ENCODE results near the gene SKI. TPM values are rescaled to one million over a fixed set of nuclear protein-coding genes. Genes with fewer than 3 reads are reported as not detected.
"Not testable (repeated sequence)": the region's sequence is repeated elsewhere in the genome, so short reads cannot be mapped to it uniquely, and the experiment has no call there.

Gene SKI
- total and polyA plus RNA-seq, 2 experiments from 2014 or later = 5.1 to 21.9 TPM

GRCh38 chr1:2330035-2330434, 101.9 kb downstream of the SKI start:
- Histone ChIP-seq H3K27ac (peak overlapping the region; percentile 93), H3K27me3 (no peaks in the 10 kb centered on the region), H3K9me3 (ENCODE audit: low read depth) (no peaks in the 10 kb centered on the region), H3K4me1 (ENCODE audit: insufficient read depth) (peaks cover 21% of the 10 kb centered on the region), H3K79me2 (no peaks in the 10 kb centered on the region), H3K4me3 (no peak overlapping the region), H3K36me3 (replicated peaks; ENCODE audit: insufficient read depth, low read depth) (no peaks in the 10 kb centered on the region), H4K20me1 (ENCODE audit: insufficient read depth, poor library complexity, severe bottlenecking) (no peaks in the 10 kb centered on the region), H3K9me2 (replicated peaks; ENCODE audit: insufficient read depth) (no peaks in the 10 kb centered on the region), H2AFZ (no peak overlapping the region), H3K4me2 (no peak overlapping the region)
- WGBS (ENCODE audit: low lambda C conversion rate, missing lambda C conversion rate) = 86% methylated on average over 12 of the region's 12 CpGs
- TF ChIP-seq EZH2 (IDR thresholded peaks at IDR 0.05; ENCODE audit: borderline replicate concordance) = no peak
- TF ChIP-seq CTCF (IDR thresholded peaks at IDR 0.05; ENCODE audit: poor library complexity) = no peak
- no peak for TF ChIP-seq EZH2phosphoT487 (IDR thresholded peaks at IDR 0.05; ENCODE audit: low read depth, severe bottlenecking, unreplicated experiment)
- DNase-seq (ENCODE audit: low spot score) = no peak

- TF ChIP-seq EZH2 (IDR thresholded peaks at IDR 0.05; ENCODE audit: borderline replicate concordance) = no peak
- TF ChIP-seq EZH2phosphoT487 (IDR thresholded peaks at IDR 0.05; ENCODE audit: low read depth, severe bottlenecking, unreplicated experiment) = no peak
- no peak for TF ChIP-seq CTCF (IDR thresholded peaks at IDR 0.05; ENCODE audit: poor library complexity)
- no peaks in the 10 kb centered on the region for H3K9me2 ChIP-seq (replicated peaks; ENCODE audit: insufficient read depth)
- H3K4me3 ChIP-seq = no peak overlapping the region
- 63% methylated on average over 29 of the region's 31 CpGs for WGBS (ENCODE audit: low lambda C conversion rate, missing lambda C conversion rate)
- peak; percentile 81 for DNase-seq (ENCODE audit: low spot score)
- peak overlapping the region; percentile 93 for H3K27ac ChIP-seq
- H3K79me2 ChIP-seq = no peaks in the 10 kb centered on the region
- H3K36me3 ChIP-seq (replicated peaks; ENCODE audit: insufficient read depth, low read depth) = no peaks in the 10 kb centered on the region
- no peaks in the 10 kb centered on the region for H3K27me3 ChIP-seq
- no peak overlapping the region for H2AFZ ChIP-seq
- H3K4me1 ChIP-seq (ENCODE audit: insufficient read depth) = peaks cover 22% of the 10 kb centered on the region
- H3K4me2 ChIP-seq = peak overlapping the region; percentile 62
- no peaks in the 10 kb centered on the region for H3K9me3 ChIP-seq (ENCODE audit: low read depth)
- H4K20me1 ChIP-seq (ENCODE audit: insufficient read depth, poor library complexity, severe bottlenecking) = no peaks in the 10 kb centered on the region
These were observed 102.5 kb downstream of the SKI start for GRCh38 chr1:2330519-2331199.

GRCh38 chr1:2331200-2331544, 103.1 kb downstream of the SKI start:
- no peaks in the 10 kb centered on the region for H3K79me2 ChIP-seq
- no peak for TF ChIP-seq EZH2 (IDR thresholded peaks at IDR 0.05; ENCODE audit: borderline replicate concordance)
- no peak for TF ChIP-seq CTCF (IDR thresholded peaks at IDR 0.05; ENCODE audit: poor library complexity)
- no peak overlapping the region for H3K4me2 ChIP-seq
- no peak for DNase-seq (ENCODE audit: low spot score)
- H3K36me3 ChIP-seq (replicated peaks; ENCODE audit: insufficient read depth, low read depth) = no peaks in the 10 kb centered on the region
- no peaks in the 10 kb centered on the region for H3K27me3 ChIP-seq
- no peak overlapping the region for H3K4me3 ChIP-seq
- H3K9me2 ChIP-seq (replicated peaks; ENCODE audit: insufficient read depth) = no peaks in the 10 kb centered on the region
- peak overlapping the region; percentile 84 for H3K27ac ChIP-seq
- WGBS (ENCODE audit: low lambda C conversion rate, missing lambda C conversion rate) = 84% methylated on average over 11 of the region's 11 CpGs
- H3K4me1 ChIP-seq (ENCODE audit: insufficient read depth) = peaks cover 22% of the 10 kb centered on the region
- H3K9me3 ChIP-seq (ENCODE audit: low read depth) = no peaks in the 10 kb centered on the region
- no peak overlapping the region for H2AFZ ChIP-seq
- no peaks in the 10 kb centered on the region for H4K20me1 ChIP-seq (ENCODE audit: insufficient read depth, poor library complexity, severe bottlenecking)

GRCh38 chr1:2331580-2331979, 103.5 kb downstream of the SKI start:
- DNase-seq (ENCODE audit: low spot score); H3K36me3 ChIP-seq (replicated peaks; ENCODE audit: insufficient read depth, low read depth); H3K9me2 ChIP-seq (replicated peaks; ENCODE audit: insufficient read depth); H4K20me1 ChIP-seq (ENCODE audit: insufficient read depth, poor library complexity, severe bottlenecking); H3K4me2 ChIP-seq; H3K79me2 ChIP-seq; H3K9me3 ChIP-seq (ENCODE audit: low read depth); H3K4me3 ChIP-seq; H3K27me3 ChIP-seq; H2AFZ ChIP-seq: not testable (repeated sequence)
- Histone ChIP-seq H3K27ac (peak overlapping the region; percentile 84), H3K4me1 (ENCODE audit: insufficient read depth) (peaks cover 22% of the 10 kb centered on the region)
- 97% methylated on average over 9 of the region's 33 CpGs for WGBS (ENCODE audit: low lambda C conversion rate, missing lambda C conversion rate)
